Central memory CD4-positive, alpha-beta T cell (primary cell): Measurements from ENCODE around the gene SSH2.
"Not testable (repeated sequence)": the region's sequence is repeated elsewhere in the genome, so short reads cannot be mapped to it uniquely, and the experiment has no call there.

ENCODE experiments used
- DNase-seq: peaks from one replicate; pipeline ENCODE4 v3.0.0; 2022

Gene SSH2

GRCh38 chr17:29697371-29697770, 232.7 kb downstream of the SSH2 start:
- no peak for DNase-seq

GRCh38 chr17:29694918-29695563, 235.0 kb downstream of the SSH2 start:
- DNase-seq, result no peak

DNA sequence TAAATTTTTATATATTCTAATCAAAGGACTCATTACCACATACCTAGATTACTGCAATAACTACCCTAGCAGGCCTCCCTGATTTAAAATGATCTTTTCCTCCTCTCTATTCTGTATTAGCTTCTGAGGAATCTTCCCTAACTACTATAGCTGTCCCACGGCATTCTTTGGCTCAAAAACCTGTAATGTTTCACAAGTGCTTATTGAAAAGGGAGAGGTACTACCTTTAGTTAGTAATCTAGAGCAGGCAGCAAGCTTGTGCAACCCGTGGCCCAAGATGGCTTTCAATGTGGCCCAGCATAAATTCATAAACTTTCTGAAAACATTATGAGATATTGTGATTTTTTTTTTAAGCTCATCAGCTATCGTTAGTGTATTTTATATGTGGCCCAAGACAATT, 236.3 kb downstream of the SSH2 start:
- no peak for DNase-seq

GRCh38 chr17:29687596-29687995, 242.4 kb downstream of the SSH2 start:
- no peak for DNase-seq

- DNase-seq, result no peak
Measured at GRCh38 chr17:29686993-29687590, 242.9 kb downstream of the SSH2 start.

GRCh38 chr17:29683481-29683880, 246.5 kb downstream of the SSH2 start:
- no peak for DNase-seq

- no peak for DNase-seq
Measured at GRCh38 chr17:29682987-29683386, 247.0 kb downstream of the SSH2 start.

DNA sequence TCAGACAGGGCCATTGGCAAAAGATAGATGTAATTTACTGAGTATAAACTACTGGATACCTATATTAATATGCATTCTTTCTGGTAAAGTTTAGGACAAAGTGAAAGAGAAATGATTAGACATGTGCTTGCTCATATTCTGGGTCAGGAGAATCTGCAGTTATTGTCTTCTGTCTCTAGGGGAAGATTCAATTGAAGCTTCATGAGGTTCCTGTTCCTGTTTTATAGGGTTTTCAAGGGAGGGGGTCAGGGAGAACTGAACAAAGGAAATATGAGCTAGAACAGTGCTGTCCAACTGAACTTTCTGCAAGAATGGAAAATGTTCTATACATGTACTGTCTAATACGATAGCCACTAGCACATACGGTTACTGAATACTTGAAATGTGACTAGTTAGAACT, 248.0 kb downstream of the SSH2 start:
- no peak for DNase-seq

- DNase-seq, result no peak
Measured at GRCh38 chr17:29677824-29678223, 252.2 kb downstream of the SSH2 start.

DNA sequence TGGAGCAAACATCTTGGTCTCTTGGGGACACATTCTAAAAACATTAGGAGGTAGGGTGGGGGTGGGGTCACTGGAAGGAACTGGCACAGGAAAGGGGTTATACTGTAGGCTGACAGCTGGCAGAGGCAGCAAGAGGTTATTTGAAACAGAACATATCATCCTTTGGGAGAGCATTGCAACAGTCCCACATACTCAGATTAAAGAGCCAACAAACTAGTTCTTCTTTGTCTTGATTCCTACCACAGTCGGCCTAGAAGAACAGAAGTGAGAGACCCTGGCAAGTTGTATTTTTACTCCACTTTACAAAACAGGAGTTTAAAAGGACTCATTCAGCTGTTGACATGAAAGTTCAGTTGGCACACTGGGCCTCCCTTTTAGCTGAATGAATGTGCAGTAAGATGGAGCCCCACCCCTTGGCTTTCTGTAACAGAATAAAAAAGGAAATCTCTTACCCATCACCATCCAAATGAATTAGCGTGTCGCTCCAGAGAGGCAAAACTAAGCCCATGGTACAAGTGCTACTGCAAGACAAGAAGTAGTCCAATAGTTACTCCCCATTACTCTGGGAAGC, 252.7 kb downstream of the SSH2 start:
- DNase-seq, result no peak

DNA sequence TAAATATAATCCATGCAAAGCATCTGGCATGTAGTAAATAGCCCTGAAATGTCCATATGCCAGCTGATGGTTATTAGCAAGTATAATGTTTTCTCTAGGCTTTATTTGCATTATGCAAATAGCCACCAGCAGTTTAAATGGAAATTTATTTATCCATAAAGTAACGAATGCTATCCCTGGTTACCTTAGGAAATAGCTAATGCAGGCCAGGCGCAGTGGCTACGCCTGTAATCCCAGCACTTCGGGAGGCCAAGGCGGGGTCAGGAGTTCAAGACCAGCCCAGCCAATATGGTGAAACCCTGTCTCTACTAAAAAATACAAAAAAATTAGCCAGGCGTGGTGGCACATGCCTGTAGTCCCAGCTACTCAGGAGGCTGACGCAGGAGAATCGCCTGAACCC, 254.1 kb downstream of the SSH2 start:
- DNase-seq, result not testable (repeated sequence)

DNA sequence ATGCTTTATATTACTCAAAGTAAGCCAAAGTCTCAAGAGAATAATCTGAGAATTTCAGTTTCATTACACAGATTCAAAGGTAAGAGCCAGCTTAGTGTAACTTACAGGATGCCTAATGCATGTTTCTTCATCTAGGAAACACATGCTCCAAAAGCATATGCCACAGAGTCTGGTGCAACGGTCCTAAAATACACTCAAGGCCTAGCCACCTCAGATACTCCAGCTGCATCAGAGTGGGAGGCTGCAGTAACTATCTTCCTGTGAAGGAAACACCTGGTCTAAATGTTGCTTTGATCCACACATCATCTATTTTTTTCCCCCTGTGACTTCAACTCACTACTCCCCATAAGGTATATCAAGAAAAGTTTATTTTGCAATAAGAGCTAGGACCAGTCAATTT, 255.7 kb downstream of the SSH2 start:
- no peak for DNase-seq

GRCh38 chr17:29671661-29672060, 258.4 kb downstream of the SSH2 start:
- DNase-seq, result no peak

DNA sequence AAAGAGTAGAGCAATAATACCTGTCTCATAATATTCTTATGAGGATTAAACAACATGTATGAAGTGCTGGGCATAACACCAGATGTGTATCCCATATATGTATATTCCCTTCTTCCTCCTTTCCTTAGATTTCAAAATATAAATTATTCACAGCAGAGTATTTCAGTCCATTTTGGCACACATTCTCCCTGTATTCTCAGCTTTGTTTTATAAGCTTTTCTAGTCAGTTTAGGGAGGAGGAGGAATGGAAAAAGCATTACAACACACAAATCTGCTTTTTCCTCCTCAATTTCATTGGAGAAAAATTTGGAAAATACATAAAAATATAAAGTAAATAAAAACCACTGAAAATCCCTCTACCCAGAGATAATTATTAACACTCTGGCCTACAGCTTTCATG, 260.8 kb downstream of the SSH2 start:
- no peak for DNase-seq

- no peak for DNase-seq
Measured at GRCh38 chr17:29667969-29668368, 262.1 kb downstream of the SSH2 start.

- no peak for DNase-seq
Measured at GRCh38 chr17:29665481-29665810, 264.6 kb downstream of the SSH2 start.

GRCh38 chr17:29664743-29665480, 265.1 kb downstream of the SSH2 start:
- no peak for DNase-seq

GRCh38 chr17:29663155-29663554, 266.9 kb downstream of the SSH2 start:
- no peak for DNase-seq

GRCh38 chr17:29661213-29661612, 268.8 kb downstream of the SSH2 start:
- DNase-seq, result no peak

DNA sequence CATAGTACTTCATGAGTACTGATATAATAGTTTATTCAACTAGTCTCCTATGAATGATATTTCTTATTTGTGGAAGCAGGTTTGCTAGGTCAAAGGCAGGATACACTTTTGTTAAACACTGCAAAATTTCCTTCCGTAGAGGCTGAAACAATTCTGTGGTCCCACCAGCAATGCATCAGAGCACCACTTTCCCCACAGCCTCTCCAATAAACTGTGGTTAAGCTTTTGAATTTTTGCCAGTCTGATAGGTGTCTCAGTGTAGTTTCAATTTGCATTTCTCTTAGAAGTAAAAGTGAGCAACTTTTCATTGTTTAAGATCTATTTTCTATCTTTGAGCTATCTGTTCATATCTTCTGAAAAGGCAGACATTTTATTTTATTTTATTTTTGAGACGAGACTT, 270.9 kb downstream of the SSH2 start:
- DNase-seq, result no peak

- DNase-seq, result no peak
Measured at GRCh38 chr17:29655323-29655722, 274.7 kb downstream of the SSH2 start.

GRCh38 chr17:29653995-29654714, 275.9 kb downstream of the SSH2 start:
- no peak for DNase-seq

DNA sequence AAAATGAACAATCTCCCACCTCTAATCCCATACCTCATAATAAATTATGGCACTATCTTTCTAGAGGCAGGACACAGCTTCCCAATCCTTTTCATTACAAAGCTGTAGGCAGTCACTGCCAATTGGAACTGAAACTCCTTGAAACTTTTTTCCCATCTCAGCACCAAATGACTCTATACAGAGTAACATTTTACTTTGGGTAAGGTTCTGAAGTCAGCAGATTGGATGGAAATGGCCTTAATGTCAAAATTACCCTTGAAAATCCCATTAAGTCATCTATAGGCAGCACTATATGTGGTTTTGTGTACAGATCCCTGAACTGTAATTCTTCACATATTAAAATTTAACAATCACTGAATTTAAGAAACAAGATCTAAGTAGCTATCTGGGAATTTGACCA, 277.1 kb downstream of the SSH2 start:
- no peak for DNase-seq
